ENCODE measurements around the gene SIGLEC8. TPM values are rescaled to one million over a fixed set of nuclear protein-coding genes. Genes with fewer than 3 reads are reported as not detected.

Gene SIGLEC8
- total RNA-seq, 1 experiment from 2014 or later, result not detected

DNA sequence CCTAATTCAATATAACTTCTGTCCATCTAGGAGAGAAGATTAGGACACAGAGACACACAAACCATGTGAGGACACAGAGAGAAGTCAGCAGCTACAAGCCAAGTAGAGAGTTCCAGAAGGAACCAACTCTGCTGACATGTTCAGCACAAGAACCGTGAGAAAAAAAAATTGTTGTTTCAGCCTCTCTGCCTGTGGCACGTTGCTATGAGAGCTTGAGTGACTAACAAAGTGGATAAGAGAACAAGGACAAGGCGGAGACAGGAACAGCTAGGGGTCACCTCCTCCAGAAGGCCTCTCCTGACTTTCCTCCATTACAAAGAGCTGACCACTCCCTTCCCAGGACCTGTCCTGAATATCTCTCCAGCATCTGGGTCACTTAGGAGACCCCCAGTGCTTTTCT lies 48.9 kb upstream of the SIGLEC8 start (continued):
- TF ChIP-seq CEBPB (IDR thresholded peaks at IDR 0.05; ENCODE audit: low read depth), result no peak
- TF ChIP-seq, protein P1, sequence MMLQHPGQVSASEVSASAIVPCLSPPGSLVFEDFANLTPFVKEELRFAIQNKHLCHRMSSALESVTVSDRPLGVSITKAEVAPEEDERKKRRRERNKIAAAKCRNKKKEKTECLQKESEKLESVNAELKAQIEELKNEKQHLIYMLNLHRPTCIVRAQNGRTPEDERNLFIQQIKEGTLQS (IDR thresholded peaks at IDR 0.05), result no peak

DNA sequence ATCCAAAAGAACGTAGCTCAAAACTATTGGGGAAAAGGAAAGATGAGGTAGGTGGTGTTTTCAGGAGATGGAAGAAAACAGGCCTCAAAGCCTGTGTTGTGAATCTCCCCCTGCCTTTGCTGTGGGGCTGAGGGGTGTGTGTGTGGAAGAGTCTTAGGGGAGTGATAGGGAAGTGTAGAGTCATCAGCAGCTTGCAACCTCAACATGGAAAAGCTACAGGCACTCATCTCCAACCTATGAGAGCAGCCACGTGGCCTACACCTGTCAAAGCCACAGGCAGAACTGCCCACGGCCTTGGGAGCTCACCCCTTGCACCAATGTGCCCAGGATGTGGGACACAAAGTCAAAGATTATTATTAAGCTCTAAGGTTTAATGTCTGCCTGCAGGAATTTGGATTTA lies 47.6 kb upstream of the SIGLEC8 start:
- BruUV-seq (replicated peaks), result no TSS peak
- peaks cover 4% of the 10 kb centered on the region for H3K27me3 ChIP-seq (ENCODE audit: insufficient read depth, low read length)
- CTCF ChIA-PET, result no interaction called here
- H3K9me2 ChIP-seq (ENCODE audit: insufficient read depth), result no peaks in the 10 kb centered on the region
- no peaks in the 10 kb centered on the region for H3K79me2 ChIP-seq (ENCODE audit: insufficient read depth, low read length)
- intact Hi-C loops (cut with micrococcal nuclease), result no loop called here
- TF ChIP-seq, protein P2, sequence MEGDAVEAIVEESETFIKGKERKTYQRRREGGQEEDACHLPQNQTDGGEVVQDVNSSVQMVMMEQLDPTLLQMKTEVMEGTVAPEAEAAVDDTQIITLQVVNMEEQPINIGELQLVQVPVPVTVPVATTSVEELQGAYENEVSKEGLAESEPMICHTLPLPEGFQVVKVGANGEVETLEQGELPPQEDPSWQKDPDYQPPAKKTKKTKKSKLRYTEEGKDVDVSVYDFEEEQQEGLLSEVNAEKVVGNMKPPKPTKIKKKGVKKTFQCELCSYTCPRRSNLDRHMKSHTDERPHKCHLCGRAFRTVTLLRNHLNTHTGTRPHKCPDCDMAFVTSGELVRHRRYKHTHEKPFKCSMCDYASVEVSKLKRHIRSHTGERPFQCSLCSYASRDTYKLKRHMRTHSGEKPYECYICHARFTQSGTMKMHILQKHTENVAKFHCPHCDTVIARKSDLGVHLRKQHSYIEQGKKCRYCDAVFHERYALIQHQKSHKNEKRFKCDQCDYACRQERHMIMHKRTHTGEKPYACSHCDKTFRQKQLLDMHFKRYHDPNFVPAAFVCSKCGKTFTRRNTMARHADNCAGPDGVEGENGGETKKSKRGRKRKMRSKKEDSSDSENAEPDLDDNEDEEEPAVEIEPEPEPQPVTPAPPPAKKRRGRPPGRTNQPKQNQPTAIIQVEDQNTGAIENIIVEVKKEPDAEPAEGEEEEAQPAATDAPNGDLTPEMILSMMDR (IDR thresholded peaks at IDR 0.05 in 2 of 3, conservative IDR thresholded peaks at IDR 0.05 in 1 of 3; ENCODE audit: borderline replicate concordance in 1 of 3, insufficient read depth in 1 of 3, low read depth in 2 of 3, low read length in 2 of 3), result no peak
- TF ChIP-seq, protein P3, sequence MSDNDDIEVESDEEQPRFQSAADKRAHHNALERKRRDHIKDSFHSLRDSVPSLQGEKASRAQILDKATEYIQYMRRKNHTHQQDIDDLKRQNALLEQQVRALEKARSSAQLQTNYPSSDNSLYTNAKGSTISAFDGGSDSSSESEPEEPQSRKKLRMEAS (IDR thresholded peaks at IDR 0.05), result no peak
- TF ChIP-seq, protein P4, sequence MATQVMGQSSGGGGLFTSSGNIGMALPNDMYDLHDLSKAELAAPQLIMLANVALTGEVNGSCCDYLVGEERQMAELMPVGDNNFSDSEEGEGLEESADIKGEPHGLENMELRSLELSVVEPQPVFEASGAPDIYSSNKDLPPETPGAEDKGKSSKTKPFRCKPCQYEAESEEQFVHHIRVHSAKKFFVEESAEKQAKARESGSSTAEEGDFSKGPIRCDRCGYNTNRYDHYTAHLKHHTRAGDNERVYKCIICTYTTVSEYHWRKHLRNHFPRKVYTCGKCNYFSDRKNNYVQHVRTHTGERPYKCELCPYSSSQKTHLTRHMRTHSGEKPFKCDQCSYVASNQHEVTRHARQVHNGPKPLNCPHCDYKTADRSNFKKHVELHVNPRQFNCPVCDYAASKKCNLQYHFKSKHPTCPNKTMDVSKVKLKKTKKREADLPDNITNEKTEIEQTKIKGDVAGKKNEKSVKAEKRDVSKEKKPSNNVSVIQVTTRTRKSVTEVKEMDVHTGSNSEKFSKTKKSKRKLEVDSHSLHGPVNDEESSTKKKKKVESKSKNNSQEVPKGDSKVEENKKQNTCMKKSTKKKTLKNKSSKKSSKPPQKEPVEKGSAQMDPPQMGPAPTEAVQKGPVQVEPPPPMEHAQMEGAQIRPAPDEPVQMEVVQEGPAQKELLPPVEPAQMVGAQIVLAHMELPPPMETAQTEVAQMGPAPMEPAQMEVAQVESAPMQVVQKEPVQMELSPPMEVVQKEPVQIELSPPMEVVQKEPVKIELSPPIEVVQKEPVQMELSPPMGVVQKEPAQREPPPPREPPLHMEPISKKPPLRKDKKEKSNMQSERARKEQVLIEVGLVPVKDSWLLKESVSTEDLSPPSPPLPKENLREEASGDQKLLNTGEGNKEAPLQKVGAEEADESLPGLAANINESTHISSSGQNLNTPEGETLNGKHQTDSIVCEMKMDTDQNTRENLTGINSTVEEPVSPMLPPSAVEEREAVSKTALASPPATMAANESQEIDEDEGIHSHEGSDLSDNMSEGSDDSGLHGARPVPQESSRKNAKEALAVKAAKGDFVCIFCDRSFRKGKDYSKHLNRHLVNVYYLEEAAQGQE (IDR thresholded peaks at IDR 0.05; ENCODE audit: low read depth), result no peak
- TF ChIP-seq ZFX (IDR thresholded peaks at IDR 0.05) (no peak), SIN3A (IDR thresholded peaks at IDR 0.05; ENCODE audit: low read depth) (no peak), TCF7L2 (IDR thresholded peaks at IDR 0.05; ENCODE audit: borderline replicate concordance, extremely low read depth, insufficient read depth, insufficient read length) (no peak), POLR2A (IDR thresholded peaks at IDR 0.05; ENCODE audit: borderline replicate concordance, extremely low read depth, insufficient read depth, insufficient read length) (no peak), RAD21 (IDR thresholded peaks at IDR 0.05; ENCODE audit: low read depth) (no peak), ZNF274 (IDR thresholded peaks at IDR 0.05; ENCODE audit: low read depth, low read length) (no peak), CBX3 (IDR thresholded peaks at IDR 0.05; ENCODE audit: low read depth) (no peak), SP1 (IDR thresholded peaks at IDR 0.05; ENCODE audit: low read depth) (no peak), EZH2 (IDR thresholded peaks at IDR 0.05) (no peak), JUND (IDR thresholded peaks at IDR 0.05) (no peak), SRF (IDR thresholded peaks at IDR 0.05; ENCODE audit: low read depth) (no peak)
- TF ChIP-seq, protein P1 (IDR thresholded peaks at IDR 0.05), result no peak
- H2AFZ ChIP-seq (ENCODE audit: low read depth, low read length, poor library complexity, severe bottlenecking), result no peak overlapping the region
- RAD21 ChIA-PET (ENCODE audit: low non-redundant PET in 1 of 2, low total read pairs in 2 of 2, uncharacterized antibody in 2 of 2, unreplicated experiment in 2 of 2), result no interaction called here
- no peaks in the 10 kb centered on the region for H4K20me1 ChIP-seq (ENCODE audit: insufficient read depth)
- H3K4me1 ChIP-seq (ENCODE audit: control insufficient read depth in 1 of 2, insufficient read depth in 2 of 2, low read length in 2 of 2), result no peaks in the 10 kb centered on the region
- DNase-seq (ENCODE audit: low read depth, low spot score), result no peak
- ATAC-seq, result no peak
- H3K4me3 ChIP-seq (replicated peaks in 1 of 2; ENCODE audit: low read depth in 1 of 2, low read length in 2 of 2), result no peak overlapping the region
- H3K9me3 ChIP-seq (ENCODE audit: control insufficient read depth in 1 of 2, insufficient read depth in 1 of 2, low read depth in 1 of 2, low read length in 2 of 2), result no peaks in the 10 kb centered on the region
- H3K36me3 ChIP-seq (ENCODE audit: control insufficient read depth in 1 of 2, insufficient read depth in 2 of 2, low read length in 2 of 2), result no peaks in the 10 kb centered on the region
- POLR2A ChIA-PET, result no interaction called here
- no peak overlapping the region for H3K4me2 ChIP-seq (ENCODE audit: low read length)
- H3K27ac ChIP-seq (ENCODE audit: low read depth, low read length), result no peak overlapping the region
- H3K9ac ChIP-seq (ENCODE audit: low read length), result no peak overlapping the region
